ENCODE data around the gene EIF2D. TPM values are rescaled to one million over a fixed set of nuclear protein-coding genes. Genes with fewer than 3 reads are reported as not detected.

EIF2D gene
- total and polyA plus RNA-seq, 9 of the 15 experiments (the other 6 are each of a cell fraction or from before 2014, with no cell fraction given), result 81.1 to 138 (median 93.9) TPM

GRCh38 chr1:206556750-206557635 is 55.3 kb downstream of the EIF2D start (continued):
- no peak for TF ChIP-seq IRF9 (tag; IDR thresholded peaks at IDR 0.05)
- TF ChIP-seq ETV1 (tag; conservative IDR thresholded peaks at IDR 0.05; ENCODE audit: low read depth), result peak; percentile 57
- TF ChIP-seq TRIM28 (IDR thresholded peaks at IDR 0.05), result no peak
- TF ChIP-seq GABPB1 (CRISPR knock-in tag; IDR thresholded peaks at IDR 0.05), result peak; percentile 80
- TF ChIP-seq CXXC5 (CRISPR knock-in tag; IDR thresholded peaks at IDR 0.05), result peak; percentile 97
- no peak for TF ChIP-seq GATAD2B (IDR thresholded peaks at IDR 0.05; ENCODE audit: borderline replicate concordance)
- no peak for TF ChIP-seq SMAD2 (IDR thresholded peaks at IDR 0.05; ENCODE audit: low read depth, low read length)
- peak; percentile 73; the same call in 1 of the 2 replicates for TF ChIP-seq ZNF830 (CRISPR knock-in tag; IDR thresholded peaks at IDR 0.05)
- TF ChIP-seq NR3C1 (CRISPR knock-in tag; IDR thresholded peaks at IDR 0.05), result no peak
- peak; percentile 85 for TF ChIP-seq GABPA (tag; conservative IDR thresholded peaks at IDR 0.05; ENCODE audit: low read depth)
- TF ChIP-seq MLX (CRISPR knock-in tag; conservative IDR thresholded peaks at IDR 0.05), result no peak
- TF ChIP-seq SMARCE1 (IDR thresholded peaks at IDR 0.05), result no peak; the same call in none of the 2 replicates
- no peak for TF ChIP-seq HBP1 (CRISPR knock-in tag; IDR thresholded peaks at IDR 0.05)
- TF ChIP-seq GMEB1 (CRISPR knock-in tag; IDR thresholded peaks at IDR 0.05), result peak; percentile 70
- 0 out of 2 replicates have a peak, but pooled peaks have one; percentile 6 for TF ChIP-seq ZBTB2 (IDR thresholded peaks at IDR 0.05)
- TF ChIP-seq RBFOX2 (IDR thresholded peaks at IDR 0.05; ENCODE audit: low read depth, low read length), result peak; percentile 87
- TF ChIP-seq PHF20 (IDR thresholded peaks at IDR 0.05; ENCODE audit: partially characterized antibody), result no peak
- TF ChIP-seq SRF (CRISPR knock-in tag; IDR thresholded peaks at IDR 0.05), result 0 out of 4 replicates have a peak, but pooled peaks of 1 of the 2 experiments have one; percentile 15
- TF ChIP-seq ETV6 (IDR thresholded peaks at IDR 0.05; ENCODE audit: borderline replicate concordance in 1 of 2, low read depth in 2 of 2, low read length in 1 of 2), result peak; percentile 40 to 90; a peak in 3 of 4 replicates
- TF ChIP-seq ETV6 (CRISPR knock-in tag; IDR thresholded peaks at IDR 0.05; ENCODE audit: borderline replicate concordance), result no peak
